ENCODE measurements around the gene EPPIN.
A peak's percentile ranks its signal among the peaks of the same experiment; 100 is the strongest.

The EPPIN gene

GRCh38 chr20:45527294-45527693 lies 19.9 kb downstream of the EPPIN start:
- DNase-seq: no peak

- DNase-seq: no peak
Measured at GRCh38 chr20:45523821-45524220, 23.4 kb downstream of the EPPIN start.

- DNase-seq: no peak
Measured at GRCh38 chr20:45518282-45518681, 28.9 kb downstream of the EPPIN start.

GRCh38 chr20:45515147-45515913 lies 31.9 kb downstream of the EPPIN start, which contains the start of gene SPINT3:
SPINT3 (minus strand) TSS chr20:45515622; CDS start chr20:45515608, 14 bp downstream.
- no peak for DNase-seq

- DNase-seq: no peak
Measured at GRCh38 chr20:45510242-45510862, 36.8 kb downstream of the EPPIN start.

GRCh38 chr20:45509091-45509490 lies 38.1 kb downstream of the EPPIN start:
- DNase-seq: no peak

- no peak for DNase-seq
Measured at GRCh38 chr20:45508068-45508886, 38.9 kb downstream of the EPPIN start.

- DNase-seq: no peak
Measured at GRCh38 chr20:45507011-45507820, 40.0 kb downstream of the EPPIN start.

- no peak for DNase-seq
Measured at GRCh38 chr20:45506398-45506797, 40.8 kb downstream of the EPPIN start.

GRCh38 chr20:45503403-45503802 lies 43.8 kb downstream of the EPPIN start:
- DNase-seq: no peak

- DNase-seq: no peak
Measured at GRCh38 chr20:45502561-45502960, 44.6 kb downstream of the EPPIN start.

- no peak for DNase-seq
Measured at GRCh38 chr20:45501600-45501999, 45.6 kb downstream of the EPPIN start.

- DNase-seq: no peak
Measured at GRCh38 chr20:45500022-45500421, 47.2 kb downstream of the EPPIN start.

GRCh38 chr20:45497971-45498494 lies 49.2 kb downstream of the EPPIN start:
- DNase-seq: no peak

- no peak for DNase-seq
Measured at GRCh38 chr20:45496166-45496565, 51.0 kb downstream of the EPPIN start.

- DNase-seq: peak; percentile 72 to 74
Measured at GRCh38 chr20:45495501-45495941, 51.7 kb downstream of the EPPIN start.

All from AML-193 (cell line).